ENCODE results near the gene CCR2. TPM values are rescaled to one million over a fixed set of nuclear protein-coding genes. Genes with fewer than 3 reads are reported as not detected.
A peak's percentile ranks its signal among the peaks of the same experiment; 100 is the strongest.

The CCR2 gene
- total and polyA plus RNA-seq, 2 experiments from 2014 or later = not detected

DNA sequence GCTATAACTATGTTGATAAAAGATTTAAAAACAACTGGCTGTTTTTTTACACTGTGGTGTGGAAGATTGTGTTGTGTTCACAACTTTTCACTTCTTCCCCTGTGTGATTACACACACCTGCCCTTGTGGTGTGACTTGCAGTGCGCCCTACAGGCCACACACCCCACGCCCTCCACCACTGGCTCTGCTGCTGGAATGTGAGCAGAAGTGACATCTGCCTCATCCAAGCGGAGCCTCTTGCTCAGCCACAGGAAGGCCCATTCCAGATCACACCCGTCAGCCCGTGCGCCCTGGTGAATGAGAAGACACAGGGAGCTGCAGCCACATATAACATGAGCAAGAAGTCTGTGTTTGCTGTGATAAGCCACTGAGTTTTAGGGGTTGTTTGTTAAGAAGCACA, 7.0 kb downstream of the CCR2 start:
- DNase-seq (ENCODE audit: low spot score) (no peak), ATAC-seq (peak; percentile 48; the same call in 2 of the 3 replicates)
- TF ChIP-seq ZNF331 (CRISPR knock-in tag; IDR thresholded peaks at IDR 0.05; ENCODE audit: low read depth) (no peak), JUNB (IDR thresholded peaks at IDR 0.05; ENCODE audit: unreplicated experiment) (no peak), STAT1 (IDR thresholded peaks at IDR 0.05; ENCODE audit: unreplicated experiment) (no peak)
- H3K4me1 Mint-ChIP-seq = no peaks in the 10 kb centered on the region; the same call in 1 of the 3 replicates
- peaks cover 9% of the 10 kb centered on the region for H3K9me2 ChIP-seq (ENCODE audit: insufficient read depth)
- H3K79me2 ChIP-seq (replicated peaks; ENCODE audit: insufficient read depth) = no peaks in the 10 kb centered on the region
- H3K27me3 Mint-ChIP-seq (ENCODE audit: insufficient read depth, low read depth, poor library complexity) = peaks cover 2% of the 10 kb centered on the region
- no peaks in the 10 kb centered on the region; the same call in 2 of the 3 replicates for H3K9me3 Mint-ChIP-seq
- 0 out of 2 replicates have a peak overlapping the region, but pooled peaks have one; percentile 20 for H2AFZ ChIP-seq
- no peak overlapping the region; the same call in 1 of the 2 replicates for H3K27ac Mint-ChIP-seq
- no peaks in the 10 kb centered on the region for H3K36me3 ChIP-seq (ENCODE audit: insufficient read depth)
- H3K4me1 ChIP-seq (ENCODE audit: insufficient read depth) = no peaks in the 10 kb centered on the region
- no peaks in the 10 kb centered on the region for H4K20me1 ChIP-seq (replicated peaks; ENCODE audit: insufficient read depth)
- H3F3A ChIP-seq (replicated peaks; ENCODE audit: low read depth) = no peaks in the 10 kb centered on the region
- H3K4me3 ChIP-seq = no peak overlapping the region
- no peak overlapping the region for H3K4me2 ChIP-seq
- H3K4me3 Mint-ChIP-seq = no peak overlapping the region
- H3K36me3 Mint-ChIP-seq (ENCODE audit: low read depth) = no peaks in the 10 kb centered on the region
- H3K27ac ChIP-seq (ENCODE audit: low read depth) = no peak overlapping the region
- no peaks in the 10 kb centered on the region for H3K27me3 ChIP-seq (ENCODE audit: insufficient read depth)

DNA sequence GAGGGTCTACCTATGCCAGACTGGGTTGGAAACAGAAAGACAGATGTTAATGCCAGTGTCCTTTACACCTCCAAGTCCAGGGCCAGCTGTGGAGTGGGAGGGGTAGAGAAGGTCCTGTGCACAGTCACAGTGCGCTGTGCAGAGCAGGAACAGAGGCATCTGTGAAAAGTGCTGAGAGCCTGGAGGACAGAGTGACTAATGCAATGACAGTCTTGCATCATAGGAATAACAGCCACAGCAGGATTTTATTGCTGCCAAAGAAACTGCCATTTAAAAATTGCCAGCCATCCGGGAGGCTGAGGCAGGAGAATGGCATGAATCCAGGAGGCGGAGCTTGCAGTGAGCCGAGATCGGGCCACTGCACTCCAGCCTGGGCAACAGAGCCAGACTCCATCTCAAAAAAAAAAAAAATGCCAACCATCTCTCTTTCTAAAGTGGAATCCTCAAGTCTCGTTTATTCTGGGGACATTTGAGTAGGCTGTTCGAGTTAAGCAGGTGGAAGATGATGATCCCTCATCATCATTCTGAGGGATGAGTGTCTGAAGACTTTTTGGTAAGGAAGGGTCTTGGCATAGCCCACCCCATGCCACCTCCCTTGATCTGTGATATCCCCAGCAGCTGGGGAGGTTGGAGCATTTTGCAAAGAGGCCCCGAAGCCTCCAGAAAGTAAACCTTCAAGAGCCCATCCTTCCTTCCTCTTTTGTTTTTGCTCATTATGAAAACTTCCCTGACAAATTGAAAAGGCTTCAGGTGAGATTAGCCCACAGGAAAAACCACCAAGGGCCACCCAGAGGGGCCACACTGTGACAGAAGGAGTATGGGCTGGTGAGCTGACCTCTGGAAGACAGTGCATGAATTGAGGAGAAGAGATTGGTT, 7.7 kb downstream of the CCR2 start:
- Mint-ChIP-seq H3K36me3 (ENCODE audit: low read depth) (no peaks in the 10 kb centered on the region), H3K9me3 (no peaks in the 10 kb centered on the region; the same call in 2 of the 3 replicates), H3K4me3 (no peak overlapping the region), H3K27me3 (ENCODE audit: insufficient read depth, low read depth, poor library complexity) (peaks cover 2% of the 10 kb centered on the region), H3K4me1 (no peaks in the 10 kb centered on the region), H3K27ac (no peak overlapping the region)
- Histone ChIP-seq H3K4me2 (no peak overlapping the region), H3K9me2 (ENCODE audit: insufficient read depth) (peaks cover 9% of the 10 kb centered on the region), H3F3A (replicated peaks; ENCODE audit: low read depth) (no peaks in the 10 kb centered on the region), H4K20me1 (replicated peaks; ENCODE audit: insufficient read depth) (no peaks in the 10 kb centered on the region), H3K79me2 (replicated peaks; ENCODE audit: insufficient read depth) (no peaks in the 10 kb centered on the region), H3K4me1 (ENCODE audit: insufficient read depth) (no peaks in the 10 kb centered on the region), H3K27ac (ENCODE audit: low read depth) (no peak overlapping the region), H3K36me3 (ENCODE audit: insufficient read depth) (no peaks in the 10 kb centered on the region), H3K4me3 (no peak overlapping the region), H3K27me3 (ENCODE audit: insufficient read depth) (no peaks in the 10 kb centered on the region), H2AFZ (0 out of 2 replicates have a peak overlapping the region, but pooled peaks have one; percentile 20)
- DNase-seq (ENCODE audit: low spot score) (no peak), ATAC-seq (no peak)
- TF ChIP-seq STAT1 (IDR thresholded peaks at IDR 0.05; ENCODE audit: unreplicated experiment) = no peak
- TF ChIP-seq, protein P1, sequence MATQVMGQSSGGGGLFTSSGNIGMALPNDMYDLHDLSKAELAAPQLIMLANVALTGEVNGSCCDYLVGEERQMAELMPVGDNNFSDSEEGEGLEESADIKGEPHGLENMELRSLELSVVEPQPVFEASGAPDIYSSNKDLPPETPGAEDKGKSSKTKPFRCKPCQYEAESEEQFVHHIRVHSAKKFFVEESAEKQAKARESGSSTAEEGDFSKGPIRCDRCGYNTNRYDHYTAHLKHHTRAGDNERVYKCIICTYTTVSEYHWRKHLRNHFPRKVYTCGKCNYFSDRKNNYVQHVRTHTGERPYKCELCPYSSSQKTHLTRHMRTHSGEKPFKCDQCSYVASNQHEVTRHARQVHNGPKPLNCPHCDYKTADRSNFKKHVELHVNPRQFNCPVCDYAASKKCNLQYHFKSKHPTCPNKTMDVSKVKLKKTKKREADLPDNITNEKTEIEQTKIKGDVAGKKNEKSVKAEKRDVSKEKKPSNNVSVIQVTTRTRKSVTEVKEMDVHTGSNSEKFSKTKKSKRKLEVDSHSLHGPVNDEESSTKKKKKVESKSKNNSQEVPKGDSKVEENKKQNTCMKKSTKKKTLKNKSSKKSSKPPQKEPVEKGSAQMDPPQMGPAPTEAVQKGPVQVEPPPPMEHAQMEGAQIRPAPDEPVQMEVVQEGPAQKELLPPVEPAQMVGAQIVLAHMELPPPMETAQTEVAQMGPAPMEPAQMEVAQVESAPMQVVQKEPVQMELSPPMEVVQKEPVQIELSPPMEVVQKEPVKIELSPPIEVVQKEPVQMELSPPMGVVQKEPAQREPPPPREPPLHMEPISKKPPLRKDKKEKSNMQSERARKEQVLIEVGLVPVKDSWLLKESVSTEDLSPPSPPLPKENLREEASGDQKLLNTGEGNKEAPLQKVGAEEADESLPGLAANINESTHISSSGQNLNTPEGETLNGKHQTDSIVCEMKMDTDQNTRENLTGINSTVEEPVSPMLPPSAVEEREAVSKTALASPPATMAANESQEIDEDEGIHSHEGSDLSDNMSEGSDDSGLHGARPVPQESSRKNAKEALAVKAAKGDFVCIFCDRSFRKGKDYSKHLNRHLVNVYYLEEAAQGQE (IDR thresholded peaks at IDR 0.05; ENCODE audit: unreplicated experiment) = no peak
- TF ChIP-seq CREB1 (CRISPR knock-in tag; IDR thresholded peaks at IDR 0.05; ENCODE audit: low read depth) = no peak
- TF ChIP-seq JUNB (IDR thresholded peaks at IDR 0.05; ENCODE audit: unreplicated experiment) = no peak
- TF ChIP-seq, protein P2, sequence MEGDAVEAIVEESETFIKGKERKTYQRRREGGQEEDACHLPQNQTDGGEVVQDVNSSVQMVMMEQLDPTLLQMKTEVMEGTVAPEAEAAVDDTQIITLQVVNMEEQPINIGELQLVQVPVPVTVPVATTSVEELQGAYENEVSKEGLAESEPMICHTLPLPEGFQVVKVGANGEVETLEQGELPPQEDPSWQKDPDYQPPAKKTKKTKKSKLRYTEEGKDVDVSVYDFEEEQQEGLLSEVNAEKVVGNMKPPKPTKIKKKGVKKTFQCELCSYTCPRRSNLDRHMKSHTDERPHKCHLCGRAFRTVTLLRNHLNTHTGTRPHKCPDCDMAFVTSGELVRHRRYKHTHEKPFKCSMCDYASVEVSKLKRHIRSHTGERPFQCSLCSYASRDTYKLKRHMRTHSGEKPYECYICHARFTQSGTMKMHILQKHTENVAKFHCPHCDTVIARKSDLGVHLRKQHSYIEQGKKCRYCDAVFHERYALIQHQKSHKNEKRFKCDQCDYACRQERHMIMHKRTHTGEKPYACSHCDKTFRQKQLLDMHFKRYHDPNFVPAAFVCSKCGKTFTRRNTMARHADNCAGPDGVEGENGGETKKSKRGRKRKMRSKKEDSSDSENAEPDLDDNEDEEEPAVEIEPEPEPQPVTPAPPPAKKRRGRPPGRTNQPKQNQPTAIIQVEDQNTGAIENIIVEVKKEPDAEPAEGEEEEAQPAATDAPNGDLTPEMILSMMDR (conservative IDR thresholded peaks at IDR 0.05; ENCODE audit: low read depth in 2 of 2) = no peak
- no peak for TF ChIP-seq EZH2 (IDR thresholded peaks at IDR 0.05; ENCODE audit: low read depth, unreplicated experiment)
- no peak for TF ChIP-seq ZNF114 (CRISPR knock-in tag; IDR thresholded peaks at IDR 0.05)
- TF ChIP-seq EZH2phosphoT487 (IDR thresholded peaks at IDR 0.05; ENCODE audit: unreplicated experiment) = no peak
- TF ChIP-seq POLR2AphosphoS5 (IDR thresholded peaks at IDR 0.05; ENCODE audit: low read depth) = no peak
- TF ChIP-seq NANOG (IDR thresholded peaks at IDR 0.05; ENCODE audit: borderline replicate concordance) = no peak
- TF ChIP-seq, protein P3, sequence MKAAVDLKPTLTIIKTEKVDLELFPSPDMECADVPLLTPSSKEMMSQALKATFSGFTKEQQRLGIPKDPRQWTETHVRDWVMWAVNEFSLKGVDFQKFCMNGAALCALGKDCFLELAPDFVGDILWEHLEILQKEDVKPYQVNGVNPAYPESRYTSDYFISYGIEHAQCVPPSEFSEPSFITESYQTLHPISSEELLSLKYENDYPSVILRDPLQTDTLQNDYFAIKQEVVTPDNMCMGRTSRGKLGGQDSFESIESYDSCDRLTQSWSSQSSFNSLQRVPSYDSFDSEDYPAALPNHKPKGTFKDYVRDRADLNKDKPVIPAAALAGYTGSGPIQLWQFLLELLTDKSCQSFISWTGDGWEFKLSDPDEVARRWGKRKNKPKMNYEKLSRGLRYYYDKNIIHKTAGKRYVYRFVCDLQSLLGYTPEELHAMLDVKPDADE (IDR thresholded peaks at IDR 0.05) = no peak
- no peak for TF ChIP-seq ZNF331 (CRISPR knock-in tag; IDR thresholded peaks at IDR 0.05; ENCODE audit: low read depth)

Measured in GM23338 (cell line).